GM18873 (cell line): ENCODE data around the gene PTCD2.
"Not testable (repeated sequence)": the region's sequence is repeated elsewhere in the genome, so short reads cannot be mapped to it uniquely, and the experiment has no call there.

Source experiments
- ATAC-seq: cut with Tn5 transposase; IDR thresholded peaks from one replicate; pipeline ENCODE4 v1.9.1; 2021; ENCODE audit warnings: mild to moderate bottlenecking, moderate library complexity, moderate number of reproducible peaks; ENCODE audit not compliant: unreplicated experiment, low FRiP score

PTCD2 gene

DNA sequence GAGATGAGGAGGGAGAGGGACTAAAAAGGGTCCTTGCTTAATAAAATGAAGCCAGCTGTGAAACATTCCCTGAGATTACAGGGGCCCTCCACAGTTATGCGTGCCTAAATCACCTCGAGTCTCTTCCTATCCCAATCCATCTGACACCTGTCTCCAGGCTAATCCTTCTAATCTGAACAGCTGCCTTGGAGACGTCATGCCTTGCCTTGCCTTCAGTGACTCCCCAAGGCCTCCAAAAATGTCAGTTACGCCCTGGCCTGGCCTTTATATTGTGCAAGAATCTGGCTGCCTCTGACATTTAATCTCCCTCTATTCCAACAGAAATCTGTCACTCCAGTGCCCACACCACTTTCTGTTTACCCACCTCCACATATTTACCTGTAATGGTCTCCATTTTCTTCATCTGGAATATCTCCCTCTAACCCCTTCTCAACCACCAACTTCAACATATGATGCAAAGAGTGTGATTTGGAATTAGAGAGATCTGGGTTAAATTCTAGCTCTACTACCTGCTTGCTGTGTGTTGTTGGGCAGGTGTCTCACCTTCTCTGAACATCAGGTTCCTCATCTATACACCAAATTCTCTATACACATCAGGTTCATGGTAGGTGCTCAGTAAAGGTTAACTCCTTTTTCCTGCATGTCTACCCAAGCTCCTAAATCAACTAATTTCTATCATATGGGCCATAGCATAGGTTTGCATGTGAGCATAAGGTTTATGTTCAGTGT lies 57.9 kb downstream of the PTCD2 start:
- ATAC-seq = no peak

DNA sequence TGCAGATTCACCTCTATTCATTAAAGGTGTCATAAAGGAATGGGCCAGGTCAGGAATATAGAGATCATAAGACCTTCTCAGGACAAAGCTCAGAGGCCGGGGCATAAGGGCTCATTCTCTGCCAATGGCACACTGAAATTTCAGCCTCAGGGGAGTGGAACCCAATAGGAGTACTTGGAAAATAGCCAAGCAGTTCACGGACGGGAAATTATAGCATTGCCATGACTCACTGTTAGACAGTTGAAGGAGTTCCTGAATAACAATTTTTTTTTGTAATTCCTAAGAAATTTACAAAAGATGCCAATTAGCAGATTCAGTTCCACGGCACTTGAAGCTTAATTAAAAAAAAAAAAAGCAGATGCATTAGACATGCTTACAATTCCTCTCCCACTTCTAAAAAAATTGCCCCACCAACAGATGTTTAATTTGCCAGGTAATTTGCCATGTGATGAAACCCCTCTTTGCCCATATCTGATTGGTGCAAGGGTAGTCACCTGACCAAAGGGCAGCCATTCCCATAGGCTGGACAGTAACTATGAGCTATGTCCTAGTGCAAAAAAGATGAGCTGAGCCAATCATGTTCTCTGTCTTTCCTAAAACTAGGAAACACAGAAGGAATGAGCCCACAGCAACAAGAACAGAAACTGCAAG lies 58.6 kb downstream of the PTCD2 start:
- no peak for ATAC-seq

- no peak for ATAC-seq
These were observed 59.8 kb downstream of the PTCD2 start for GRCh38 chr5:72379936-72380335.

DNA sequence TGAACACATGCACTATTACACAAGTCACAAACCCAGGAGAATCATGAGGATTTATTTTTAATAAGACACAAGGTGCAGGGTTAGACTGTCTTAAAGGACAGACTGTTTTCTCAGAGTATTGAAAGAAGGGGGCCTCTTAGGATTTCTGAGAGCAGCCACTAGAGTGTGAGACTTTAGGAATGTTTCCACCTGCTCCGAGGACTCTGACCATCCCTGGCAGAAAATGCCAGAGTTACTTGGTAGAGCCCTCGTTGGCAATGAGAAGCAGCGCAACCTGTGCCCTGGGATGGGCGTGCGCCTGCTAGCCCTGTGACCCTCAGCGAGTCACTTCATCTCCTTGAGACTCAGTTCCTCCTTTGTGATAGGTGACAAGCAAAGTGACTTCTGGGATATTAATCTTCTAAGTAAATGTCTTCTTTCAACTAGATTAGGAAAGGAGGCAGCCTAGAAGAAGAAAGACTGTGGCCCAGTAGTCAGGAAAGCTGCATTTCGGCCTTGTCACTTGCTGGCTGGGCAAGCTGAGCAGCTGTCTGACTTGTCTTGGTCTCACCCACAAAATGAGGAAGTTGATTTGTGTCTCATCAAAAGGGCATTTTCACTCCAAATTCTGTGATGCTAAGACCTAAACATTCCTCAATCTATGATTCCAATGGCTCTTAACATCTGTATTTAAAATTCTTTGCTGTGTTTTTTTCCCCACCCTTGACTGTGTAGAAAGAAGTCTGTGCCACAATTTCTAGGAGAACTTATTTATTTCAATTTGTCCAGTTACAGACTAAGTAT lies 60.5 kb downstream of the PTCD2 start:
- no peak for ATAC-seq

- ATAC-seq = no peak
These were observed 63.1 kb downstream of the PTCD2 start for GRCh38 chr5:72383280-72383679.

- ATAC-seq = no peak
These were observed 63.6 kb downstream of the PTCD2 start for GRCh38 chr5:72383726-72384125.

DNA sequence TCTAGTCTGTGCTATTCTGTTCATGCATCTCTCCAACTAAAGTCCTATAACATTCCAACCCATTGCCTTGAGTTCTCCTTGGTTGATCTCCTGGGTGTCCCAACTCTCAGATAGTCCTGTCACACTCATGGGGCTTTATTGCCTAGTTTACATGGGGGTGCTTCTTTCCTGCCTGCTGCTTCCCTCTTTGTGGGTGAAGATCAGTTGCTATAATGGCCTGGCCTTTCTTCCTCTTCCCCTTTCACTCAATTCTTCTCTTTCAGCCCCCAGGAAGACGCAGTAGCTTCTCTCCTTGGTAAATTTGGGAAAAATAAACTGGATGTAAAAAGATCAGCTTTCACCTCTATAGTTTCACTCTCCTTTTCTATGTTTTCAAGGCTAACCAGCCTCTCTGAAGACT lies 66.5 kb downstream of the PTCD2 start:
- ATAC-seq = no peak

DNA sequence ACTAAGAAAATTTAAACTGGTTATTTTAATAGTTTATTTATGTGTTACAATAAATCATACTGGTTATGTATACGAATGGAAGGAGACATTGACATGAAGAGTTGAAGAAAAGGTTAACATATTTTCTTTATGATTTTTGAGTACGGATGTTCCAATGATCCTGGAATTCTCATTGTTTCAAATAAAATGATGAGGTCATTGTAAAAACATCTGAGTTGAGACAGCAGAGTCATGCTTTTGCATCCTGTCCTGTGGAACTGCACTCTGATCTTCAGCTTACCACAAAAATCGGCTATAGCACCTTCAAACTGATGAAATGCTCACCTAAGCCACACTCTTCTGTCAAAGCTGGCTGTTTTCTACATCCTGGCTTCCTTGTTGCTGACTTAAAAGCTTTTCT lies 67.8 kb downstream of the PTCD2 start:
- no peak for ATAC-seq

GRCh38 chr5:72388646-72389045 lies 68.5 kb downstream of the PTCD2 start:
- no peak for ATAC-seq

- no peak for ATAC-seq
These were observed 70.7 kb downstream of the PTCD2 start for GRCh38 chr5:72390836-72391235.

- no peak for ATAC-seq
These were observed 72.2 kb downstream of the PTCD2 start for GRCh38 chr5:72392326-72392733.

DNA sequence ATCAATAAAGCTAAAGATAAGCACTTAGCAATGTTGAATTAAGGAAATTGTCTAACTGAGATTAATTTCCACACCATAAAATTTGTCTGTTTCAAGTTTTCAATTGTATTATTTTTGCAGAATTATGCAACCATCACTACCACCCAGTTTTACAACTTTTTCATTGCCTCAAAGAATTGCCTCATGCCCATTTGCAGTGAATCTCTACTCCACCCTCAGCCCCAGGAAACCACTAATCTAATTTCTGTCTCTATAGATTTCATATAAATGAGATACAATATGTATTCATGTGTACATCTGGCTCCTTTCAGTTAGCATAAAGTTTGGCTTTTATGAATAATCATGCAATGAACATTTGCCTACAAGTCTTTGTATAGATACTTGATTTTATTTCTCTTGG lies 72.9 kb downstream of the PTCD2 start:
- ATAC-seq = no peak

DNA sequence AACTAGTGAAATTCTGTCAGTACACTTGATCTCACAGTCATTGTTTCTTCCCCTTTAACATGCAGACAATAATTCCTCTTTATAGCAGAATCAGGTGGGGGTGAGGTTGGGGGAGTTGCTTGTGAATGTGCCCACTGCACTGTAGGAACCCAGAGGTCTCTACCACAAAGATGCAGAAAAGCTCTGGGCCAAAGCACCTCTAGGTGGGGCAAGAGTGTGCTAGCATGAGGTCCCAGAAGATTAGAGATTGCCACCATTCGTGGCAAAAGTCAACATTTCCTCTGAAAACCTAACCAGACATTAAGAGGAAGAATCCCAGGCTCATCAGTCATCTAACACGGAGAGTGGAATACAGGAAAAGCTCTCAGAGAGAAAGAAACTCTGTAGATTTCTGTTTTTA lies 74.5 kb downstream of the PTCD2 start:
- ATAC-seq = no peak

DNA sequence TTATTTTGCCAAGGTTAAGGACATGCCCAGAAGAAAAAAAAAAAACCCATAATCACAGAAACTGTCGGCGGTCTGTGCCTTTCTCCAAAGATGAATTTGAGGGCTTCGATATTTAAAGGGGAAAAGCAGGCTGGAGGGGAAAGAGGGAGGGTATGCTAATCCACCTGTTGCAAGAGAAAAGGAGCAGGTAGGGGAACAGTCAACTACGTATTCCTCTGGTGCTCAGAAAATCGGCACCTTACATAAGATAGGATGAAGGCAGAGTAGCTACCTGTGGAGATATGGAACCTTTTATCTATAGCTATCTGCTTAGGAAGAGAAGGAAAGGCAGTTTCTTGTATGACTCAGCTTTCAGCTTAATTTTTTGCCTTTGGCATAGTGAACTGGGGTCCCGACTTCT lies 77.7 kb downstream of the PTCD2 start:
- ATAC-seq = no peak

GRCh38 chr5:72400950-72401349 lies 80.8 kb downstream of the PTCD2 start:
- no peak for ATAC-seq

DNA sequence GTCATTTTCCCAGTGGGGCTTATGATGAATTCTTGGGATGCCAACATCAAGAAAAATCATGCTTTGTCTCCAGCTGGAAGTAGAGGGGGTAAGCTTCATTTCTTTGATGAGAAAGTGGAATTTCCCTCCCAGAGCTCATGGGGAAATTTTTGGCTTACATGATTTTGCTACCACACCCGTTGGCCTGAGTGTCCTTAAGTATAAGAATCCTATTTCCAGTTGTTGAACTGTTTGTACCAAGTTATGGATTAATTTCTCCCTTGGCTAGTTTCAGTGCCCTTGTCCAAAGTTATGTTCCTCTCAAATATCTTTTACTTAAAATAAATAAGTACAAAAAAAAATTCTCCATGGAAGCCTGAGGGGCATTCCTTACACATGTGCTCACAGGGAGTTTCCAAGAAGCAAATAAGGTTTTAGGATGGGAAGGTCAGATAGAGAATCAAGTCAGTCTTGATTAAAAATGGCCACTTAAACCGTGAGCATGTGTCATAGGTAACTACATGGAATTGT lies 82.3 kb downstream of the PTCD2 start:
- ATAC-seq = no peak

- ATAC-seq = no peak
These were observed 82.9 kb downstream of the PTCD2 start for GRCh38 chr5:72402959-72403628.

- not testable (repeated sequence) for ATAC-seq
These were observed 84.6 kb downstream of the PTCD2 start for GRCh38 chr5:72404771-72405170.

- ATAC-seq = no peak
These were observed 86.9 kb downstream of the PTCD2 start for GRCh38 chr5:72407078-72407477.

GRCh38 chr5:72407541-72407940 lies 87.4 kb downstream of the PTCD2 start:
- no peak for ATAC-seq

DNA sequence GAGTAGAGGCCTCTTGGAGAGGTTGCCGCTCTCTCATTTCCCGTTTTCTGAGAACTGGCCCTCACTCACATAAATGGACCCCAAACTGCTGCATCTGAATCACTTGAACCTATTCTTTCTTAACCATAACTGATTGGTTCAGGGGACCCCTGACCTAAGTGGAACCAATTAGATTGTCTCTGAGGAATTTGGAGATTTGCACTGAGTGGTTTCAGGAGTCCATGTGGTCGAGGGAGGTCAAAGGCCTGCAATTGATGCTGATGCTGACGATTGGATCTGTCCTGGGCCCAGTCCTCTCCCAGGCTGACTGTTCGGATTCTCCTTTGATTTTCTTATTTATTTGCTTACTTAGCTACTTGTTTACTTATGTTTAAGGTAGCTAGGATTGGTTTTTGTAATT lies 88.0 kb downstream of the PTCD2 start:
- no peak for ATAC-seq
